BLaER1 (cell line): ENCODE measurements around the gene ALKBH7.

ENCODE experiments used
- H3K27ac ChIP-seq: shearing (Covaris generic); formaldehyde crosslinking; 2 replicates; pipeline ENCODE4 v1.8.1; 2022
- H3K27me3 ChIP-seq: shearing (Covaris generic); formaldehyde crosslinking; 2 replicates; pipeline ENCODE4 v1.8.1; 2022
- H3K36me3 ChIP-seq: shearing (Covaris generic); formaldehyde crosslinking; 2 replicates; pipeline ENCODE4 v1.8.1; 2022
- H3K4me1 ChIP-seq: shearing (Covaris generic); formaldehyde crosslinking; 2 replicates; pipeline ENCODE4 v1.8.1; 2022
- H3K4me2 ChIP-seq: shearing (Covaris generic); formaldehyde crosslinking; 2 replicates; pipeline ENCODE4 v1.8.1; 2022
- H3K4me3 ChIP-seq: shearing (Covaris generic); formaldehyde crosslinking; 2 replicates; pipeline ENCODE4 v1.8.1; 2022
- H3K9ac ChIP-seq: shearing (Covaris generic); formaldehyde crosslinking; 2 replicates; pipeline ENCODE4 v1.8.1; 2022
- H3K9me3 ChIP-seq: shearing (Covaris generic); formaldehyde crosslinking; 2 replicates; pipeline ENCODE4 v1.8.1; 2022
- H4K20me1 ChIP-seq: shearing (Covaris generic); formaldehyde crosslinking; 2 replicates; pipeline ENCODE4 v1.8.1; 2022
- Cebpa-rat ChIP-seq: shearing (Covaris generic); IDR thresholded peaks from 2 replicates; pipeline ENCODE4 v1.8.1; 2022

Gene ALKBH7

GRCh38 chr19:6362351-6362801, 10.2 kb upstream of the ALKBH7 start:
- Histone ChIP-seq H3K36me3 (peaks cover 41% of the 10 kb centered on the region), H3K27me3 (no peaks in the 10 kb centered on the region), H3K4me1 (peaks cover 15% of the 10 kb centered on the region), H4K20me1 (0 out of 2 replicates have a peak, but pooled peaks cover 4% of the 10 kb centered on the region), H3K9ac (peak overlapping the region; percentile 88), H3K4me2 (peak overlapping the region; percentile 89), H3K9me3 (no peaks in the 10 kb centered on the region), H3K27ac (peak overlapping the region; percentile 85), H3K4me3 (peak overlapping the region; percentile 90)
- TF ChIP-seq Cebpa-rat: no peak

GRCh38 chr19:6364353-6364752, 8.2 kb upstream of the ALKBH7 start:
- Histone ChIP-seq H3K27ac (no peak overlapping the region), H3K9ac (no peak overlapping the region), H3K4me2 (no peak overlapping the region), H3K36me3 (peaks cover 61% of the 10 kb centered on the region), H3K4me3 (no peak overlapping the region), H3K4me1 (peaks cover 15% of the 10 kb centered on the region), H3K9me3 (no peaks in the 10 kb centered on the region), H4K20me1 (0 out of 2 replicates have a peak, but pooled peaks cover 4% of the 10 kb centered on the region), H3K27me3 (no peaks in the 10 kb centered on the region)
- no peak for TF ChIP-seq Cebpa-rat

GRCh38 chr19:6373096-6373812, 660 bp downstream of the ALKBH7 start:
- no peak for TF ChIP-seq Cebpa-rat
- H3K36me3 ChIP-seq: peaks cover 52% of the 10 kb centered on the region
- H3K4me3 ChIP-seq: peak overlapping the region; percentile 83
- H3K9ac ChIP-seq: peak overlapping the region; percentile 88
- peaks cover 9% of the 10 kb centered on the region; the same call in 1 of the 2 replicates for H4K20me1 ChIP-seq
- peak overlapping the region; percentile 86 for H3K27ac ChIP-seq
- no peaks in the 10 kb centered on the region for H3K9me3 ChIP-seq
- H3K4me1 ChIP-seq: peaks cover 14% of the 10 kb centered on the region
- no peaks in the 10 kb centered on the region for H3K27me3 ChIP-seq
- H3K4me2 ChIP-seq: peak overlapping the region; percentile 89

GRCh38 chr19:6373813-6374108, 1.2 kb downstream of the ALKBH7 start:
- Histone ChIP-seq H3K9me3 (no peaks in the 10 kb centered on the region), H3K36me3 (peaks cover 52% of the 10 kb centered on the region), H4K20me1 (peaks cover 9% of the 10 kb centered on the region; the same call in 1 of the 2 replicates), H3K4me1 (peaks cover 14% of the 10 kb centered on the region), H3K27me3 (no peaks in the 10 kb centered on the region), H3K4me3 (peak overlapping the region; percentile 63), H3K27ac (peak overlapping the region; percentile 41), H3K4me2 (peak overlapping the region; percentile 89), H3K9ac (peak overlapping the region; percentile 65; the same call in 1 of the 2 replicates)
- TF ChIP-seq Cebpa-rat: no peak

- no peaks in the 10 kb centered on the region for H3K9me3 ChIP-seq
- peaks cover 52% of the 10 kb centered on the region for H3K36me3 ChIP-seq
- H3K4me3 ChIP-seq: peak overlapping the region; percentile 63
- H3K27me3 ChIP-seq: no peaks in the 10 kb centered on the region
- H3K4me1 ChIP-seq: peaks cover 14% of the 10 kb centered on the region
- H4K20me1 ChIP-seq: peaks cover 9% of the 10 kb centered on the region; the same call in 1 of the 2 replicates
- peak overlapping the region; percentile 41 for H3K27ac ChIP-seq
- H3K4me2 ChIP-seq: peak overlapping the region; percentile 89
- H3K9ac ChIP-seq: peak overlapping the region; percentile 65; the same call in 1 of the 2 replicates
- TF ChIP-seq Cebpa-rat: no peak
Observed at GRCh38 chr19:6374161-6374709, 1.6 kb downstream of the ALKBH7 start.

- Histone ChIP-seq H3K4me1 (peaks cover 14% of the 10 kb centered on the region), H3K36me3 (peaks cover 54% of the 10 kb centered on the region), H3K9me3 (no peaks in the 10 kb centered on the region; the same call in 1 of the 2 replicates), H3K27ac (no peak overlapping the region), H3K9ac (no peak overlapping the region), H3K27me3 (no peaks in the 10 kb centered on the region), H4K20me1 (peaks cover 9% of the 10 kb centered on the region; the same call in 1 of the 2 replicates), H3K4me2 (no peak overlapping the region), H3K4me3 (no peak overlapping the region)
- no peak for TF ChIP-seq Cebpa-rat
Observed at GRCh38 chr19:6374711-6375410, 2.3 kb downstream of the ALKBH7 start.

GRCh38 chr19:6375411-6376010, 2.9 kb downstream of the ALKBH7 start, which contains the start of gene PSPN:
PSPN (minus strand) TSS chr19:6375933; CDS start chr19:6375849, 84 bp downstream.
- no peak for TF ChIP-seq Cebpa-rat
- Histone ChIP-seq H3K4me1 (peaks cover 14% of the 10 kb centered on the region), H3K9ac (no peak within 1 kb of the TSS), H4K20me1 (peaks cover 10% of the 10 kb centered on the region; the same call in 1 of the 2 replicates), H3K36me3 (peaks cover 60% of the 10 kb centered on the region), H3K27ac (no peak within 1 kb of the TSS), H3K9me3 (no peaks in the 10 kb centered on the region; the same call in 1 of the 2 replicates), H3K4me3 (no peak within 1 kb of the TSS), H3K4me2 (no peak within 1 kb of the TSS), H3K27me3 (no peaks in the 10 kb centered on the region)

- H3K9ac ChIP-seq: no peak overlapping the region
- peaks cover 71% of the 10 kb centered on the region for H3K36me3 ChIP-seq
- H3K4me2 ChIP-seq: no peak overlapping the region
- H3K4me3 ChIP-seq: no peak overlapping the region
- H3K27me3 ChIP-seq: no peaks in the 10 kb centered on the region
- H3K4me1 ChIP-seq: peaks cover 14% of the 10 kb centered on the region
- peaks cover 16% of the 10 kb centered on the region; the same call in 1 of the 2 replicates for H4K20me1 ChIP-seq
- TF ChIP-seq Cebpa-rat: no peak
- no peak overlapping the region for H3K27ac ChIP-seq
- no peaks in the 10 kb centered on the region; the same call in 1 of the 2 replicates for H3K9me3 ChIP-seq
Observed at GRCh38 chr19:6376512-6377190, 4.1 kb downstream of the ALKBH7 start.

- Histone ChIP-seq H4K20me1 (peaks cover 16% of the 10 kb centered on the region; the same call in 1 of the 2 replicates), H3K9ac (no peak overlapping the region), H3K27me3 (no peaks in the 10 kb centered on the region), H3K4me3 (no peak overlapping the region), H3K27ac (no peak overlapping the region), H3K4me2 (no peak overlapping the region), H3K4me1 (peaks cover 8% of the 10 kb centered on the region), H3K9me3 (no peaks in the 10 kb centered on the region; the same call in 1 of the 2 replicates), H3K36me3 (peaks cover 85% of the 10 kb centered on the region)
- TF ChIP-seq Cebpa-rat: no peak
Observed at GRCh38 chr19:6378041-6378440, 5.4 kb downstream of the ALKBH7 start.
